GM12873 (cell line): ENCODE measurements around the gene WDR37.

Source experiments
- TF ChIP-seq, protein P1 (sequence below): IDR thresholded peaks from 2 replicates; pipeline ENCODE4 v1.5.1; 2012; ENCODE audit warnings: low read depth, mild to moderate bottlenecking, moderate library complexity, low read length, control low read depth; ENCODE audit not compliant: insufficient read depth; ENCODE audit errors: missing control alignments

Gene WDR37

GRCh38 chr10:1128649-1129048, 72.5 kb downstream of the WDR37 start:
- TF ChIP-seq, protein P1, sequence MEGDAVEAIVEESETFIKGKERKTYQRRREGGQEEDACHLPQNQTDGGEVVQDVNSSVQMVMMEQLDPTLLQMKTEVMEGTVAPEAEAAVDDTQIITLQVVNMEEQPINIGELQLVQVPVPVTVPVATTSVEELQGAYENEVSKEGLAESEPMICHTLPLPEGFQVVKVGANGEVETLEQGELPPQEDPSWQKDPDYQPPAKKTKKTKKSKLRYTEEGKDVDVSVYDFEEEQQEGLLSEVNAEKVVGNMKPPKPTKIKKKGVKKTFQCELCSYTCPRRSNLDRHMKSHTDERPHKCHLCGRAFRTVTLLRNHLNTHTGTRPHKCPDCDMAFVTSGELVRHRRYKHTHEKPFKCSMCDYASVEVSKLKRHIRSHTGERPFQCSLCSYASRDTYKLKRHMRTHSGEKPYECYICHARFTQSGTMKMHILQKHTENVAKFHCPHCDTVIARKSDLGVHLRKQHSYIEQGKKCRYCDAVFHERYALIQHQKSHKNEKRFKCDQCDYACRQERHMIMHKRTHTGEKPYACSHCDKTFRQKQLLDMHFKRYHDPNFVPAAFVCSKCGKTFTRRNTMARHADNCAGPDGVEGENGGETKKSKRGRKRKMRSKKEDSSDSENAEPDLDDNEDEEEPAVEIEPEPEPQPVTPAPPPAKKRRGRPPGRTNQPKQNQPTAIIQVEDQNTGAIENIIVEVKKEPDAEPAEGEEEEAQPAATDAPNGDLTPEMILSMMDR, result no peak

DNA sequence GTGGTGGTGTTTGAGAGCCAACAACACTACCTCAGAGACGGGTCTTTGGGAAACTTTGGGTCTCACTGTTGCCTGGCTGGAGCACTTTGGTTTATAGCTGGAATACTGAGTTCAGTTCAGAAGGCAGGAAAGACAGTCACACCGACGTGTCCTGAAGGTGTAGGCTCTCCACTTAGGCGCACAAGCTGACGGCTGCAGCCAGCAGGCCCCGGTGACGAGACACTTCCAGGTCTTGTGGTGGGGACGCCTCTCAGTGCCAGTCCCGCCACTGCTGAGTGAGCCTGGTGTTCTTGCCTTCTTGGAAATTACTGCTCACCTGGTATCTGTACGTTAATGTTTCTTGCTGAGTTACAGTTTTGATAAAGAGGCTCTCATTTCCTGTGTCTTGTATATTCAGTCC, 74.0 kb downstream of the WDR37 start:
- TF ChIP-seq, protein P1, result no peak

- TF ChIP-seq, protein P1, result no peak
Observed at GRCh38 chr10:1130995-1131790, 75.0 kb downstream of the WDR37 start.

DNA sequence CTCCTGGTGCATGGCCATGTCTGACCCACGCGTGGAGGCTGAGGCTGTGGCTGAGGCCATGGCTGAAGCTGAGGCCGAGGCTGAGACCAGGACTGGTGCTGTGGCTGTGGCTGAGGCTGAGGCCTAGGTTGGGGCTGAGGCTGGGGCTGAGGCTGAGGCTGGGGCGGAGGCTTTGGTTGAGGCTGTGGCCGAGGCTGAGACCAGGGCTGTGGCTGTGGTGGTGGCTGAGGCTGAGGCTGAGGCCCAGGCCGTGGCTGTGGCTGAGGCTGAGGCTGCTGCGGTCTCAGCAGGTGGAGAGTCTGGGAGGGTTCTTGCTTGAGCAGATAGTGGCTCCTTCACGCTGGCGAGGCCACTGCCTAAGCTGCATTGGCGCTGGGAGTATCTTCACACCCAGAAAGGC, 76.4 kb downstream of the WDR37 start:
- TF ChIP-seq, protein P1, result no peak

DNA sequence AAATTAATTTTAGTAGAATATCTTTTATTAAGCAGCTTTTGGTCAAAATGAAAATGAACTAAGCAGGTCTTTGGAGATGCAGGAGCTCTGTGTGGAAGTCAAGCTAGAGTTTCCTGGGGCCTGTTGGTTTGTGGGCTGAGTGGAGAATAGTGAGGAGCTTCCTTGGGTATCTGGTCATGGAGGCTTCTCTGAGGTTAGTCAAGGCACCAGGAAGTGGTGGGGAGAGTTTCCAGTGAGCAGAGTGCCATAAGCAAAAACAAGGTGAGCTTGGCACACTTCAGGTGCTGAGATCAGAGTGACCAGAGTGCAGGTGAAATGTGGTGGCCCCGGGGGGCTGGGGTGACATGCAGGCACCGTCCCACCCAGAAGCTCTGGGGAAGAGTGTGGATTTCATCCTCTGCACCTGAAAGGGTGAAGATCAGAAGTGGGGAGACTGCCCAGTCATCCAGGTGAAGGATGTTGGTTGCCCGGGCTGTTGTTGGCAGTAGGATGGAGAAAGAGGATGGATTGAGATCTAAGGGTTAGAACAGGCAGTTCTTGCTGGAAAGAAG, 77.4 kb downstream of the WDR37 start:
- TF ChIP-seq, protein P1, result no peak

- TF ChIP-seq, protein P1, result no peak
Observed at GRCh38 chr10:1134156-1134555, 78.0 kb downstream of the WDR37 start.

GRCh38 chr10:1136268-1136667, 80.1 kb downstream of the WDR37 start:
- TF ChIP-seq, protein P1, result no peak
